Measurements from ENCODE around the gene ACTN1. TPM values are rescaled to one million over a fixed set of nuclear protein-coding genes. Genes with fewer than 3 reads are reported as not detected.

The ACTN1 gene
- total RNA-seq, 2 experiments from 2014 or later = 171 to 177 TPM

GRCh38 chr14:68840454-68840853 is 138.6 kb downstream of the ACTN1 start:
- peaks cover 24% of the 10 kb centered on the region for H3K9me3 Mint-ChIP-seq
- no peaks in the 10 kb centered on the region for H3K27me3 Mint-ChIP-seq
- H3K4me3 Mint-ChIP-seq = peak overlapping the region; percentile 63
- DNase-seq = no peak
- peaks cover 41% of the 10 kb centered on the region for H3K4me1 Mint-ChIP-seq
- H3K36me3 Mint-ChIP-seq = peaks cover 32% of the 10 kb centered on the region
- H3K27ac Mint-ChIP-seq = peak overlapping the region; percentile 86

GRCh38 chr14:68836082-68836481 is 143.0 kb downstream of the ACTN1 start:
- H3K4me3 Mint-ChIP-seq = no peak overlapping the region
- no peak overlapping the region for H3K27ac Mint-ChIP-seq

GRCh38 chr14:68834816-68835215 is 144.3 kb downstream of the ACTN1 start:
- peaks cover 8% of the 10 kb centered on the region for H3K4me1 Mint-ChIP-seq

More at GRCh38 chr14:68836082-68836481, 143.0 kb downstream of the ACTN1 start:
- DNase-seq = no peak
- Mint-ChIP-seq H3K27me3 (no peaks in the 10 kb centered on the region), H3K4me1 (peaks cover 15% of the 10 kb centered on the region), H3K36me3 (peaks cover 34% of the 10 kb centered on the region), H3K9me3 (peaks cover 38% of the 10 kb centered on the region)

GRCh38 chr14:68828698-68829097 is 150.4 kb downstream of the ACTN1 start:
- no peak for DNase-seq
- Mint-ChIP-seq H3K27ac (no peak overlapping the region), H3K36me3 (peaks cover 8% of the 10 kb centered on the region), H3K4me3 (no peak overlapping the region), H3K4me1 (peaks cover 8% of the 10 kb centered on the region), H3K9me3 (peaks cover 15% of the 10 kb centered on the region), H3K27me3 (no peaks in the 10 kb centered on the region)

More at GRCh38 chr14:68834816-68835215, 144.3 kb downstream of the ACTN1 start:
- H3K36me3 Mint-ChIP-seq = peaks cover 32% of the 10 kb centered on the region
- H3K27me3 Mint-ChIP-seq = no peaks in the 10 kb centered on the region
- no peak for DNase-seq
- peaks cover 37% of the 10 kb centered on the region for H3K9me3 Mint-ChIP-seq
- no peak overlapping the region for H3K4me3 Mint-ChIP-seq
- H3K27ac Mint-ChIP-seq = no peak overlapping the region

GRCh38 chr14:68825729-68826128 is 153.4 kb downstream of the ACTN1 start:
- peaks cover 20% of the 10 kb centered on the region for H3K4me1 Mint-ChIP-seq
- H3K4me3 Mint-ChIP-seq = no peak overlapping the region
- no peaks in the 10 kb centered on the region for H3K9me3 Mint-ChIP-seq

GRCh38 chr14:68824517-68825347 is 154.4 kb downstream of the ACTN1 start:
- DNase-seq = no peak
- no peak overlapping the region for H3K27ac Mint-ChIP-seq
- peaks cover 30% of the 10 kb centered on the region for H3K4me1 Mint-ChIP-seq

More at GRCh38 chr14:68825729-68826128, 153.4 kb downstream of the ACTN1 start:
- no peak for DNase-seq
- Mint-ChIP-seq H3K27me3 (no peaks in the 10 kb centered on the region), H3K27ac (no peak overlapping the region), H3K36me3 (no peaks in the 10 kb centered on the region)

GRCh38 chr14:68824207-68824516 is 154.9 kb downstream of the ACTN1 start:
- Mint-ChIP-seq H3K4me1 (peaks cover 36% of the 10 kb centered on the region), H3K36me3 (no peaks in the 10 kb centered on the region)

More at GRCh38 chr14:68824517-68825347, 154.4 kb downstream of the ACTN1 start:
- Mint-ChIP-seq H3K36me3 (no peaks in the 10 kb centered on the region), H3K27me3 (no peaks in the 10 kb centered on the region), H3K9me3 (no peaks in the 10 kb centered on the region), H3K4me3 (no peak overlapping the region)

More at GRCh38 chr14:68824207-68824516, 154.9 kb downstream of the ACTN1 start:
- no peaks in the 10 kb centered on the region for H3K9me3 Mint-ChIP-seq
- H3K27me3 Mint-ChIP-seq = no peaks in the 10 kb centered on the region
- H3K27ac Mint-ChIP-seq = no peak overlapping the region
- DNase-seq = no peak
- H3K4me3 Mint-ChIP-seq = no peak overlapping the region

Other genes starting within 250 kb of the ACTN1 start
- gene ZFP36L1, start 186.2 kb downstream of the ACTN1 start, total RNA-seq = 10 to 100 TPM; 84.4 to 86.2 TPM
- 10 to 100 TPM; 33.4 to 35.1 TPM for gene DCAF5, start 173.8 kb upstream of the ACTN1 start, total RNA-seq
- gene EXD2, start 212.2 kb upstream of the ACTN1 start, total RNA-seq = 10 to 100 TPM; 12.0 to 13.0 TPM

All from activated naive CD8-positive, alpha-beta T cell treated with anti-CD3 and anti-CD28 coated beads for 36 hours (primary cell).